GM12864 (cell line): Measurements from ENCODE around the gene HELB.
A peak's percentile ranks its signal among the peaks of the same experiment; 100 is the strongest.

Experiments
- DNase-seq: peaks from one replicate; pipeline ENCODE4 v3.0.0-alpha.2; 2011; ENCODE audit warnings: low read depth
- H3K4me3 ChIP-seq: 2 replicates; pipeline ENCODE4 v1.5.1; 2011; ENCODE audit warnings: mild to moderate bottlenecking, low read depth, low read length, control low read depth
- CTCF ChIP-seq: IDR thresholded peaks from 2 replicates; pipeline ENCODE4 v1.5.1; 2011; ENCODE audit warnings: low read depth, mild to moderate bottlenecking, moderate library complexity, low read length, control low read depth, inconsistent platforms; ENCODE audit errors: missing control alignments

Gene HELB

GRCh38 chr12:66351301-66351700, 49.0 kb downstream of the HELB start:
- no peak for DNase-seq
- H3K4me3 ChIP-seq: no peak overlapping the region
- TF ChIP-seq CTCF: no peak

GRCh38 chr12:66352197-66352596, 49.9 kb downstream of the HELB start:
- peak; percentile 10 for DNase-seq
- peak; percentile 59 for TF ChIP-seq CTCF
- no peak overlapping the region for H3K4me3 ChIP-seq

- DNase-seq: no peak
- no peak for TF ChIP-seq CTCF
- H3K4me3 ChIP-seq: no peak overlapping the region
These were observed 50.6 kb downstream of the HELB start for GRCh38 chr12:66352899-66353298.

- DNase-seq: no peak
- no peak overlapping the region for H3K4me3 ChIP-seq
- no peak for TF ChIP-seq CTCF
These were observed 52.0 kb downstream of the HELB start for GRCh38 chr12:66354291-66354690.

DNA sequence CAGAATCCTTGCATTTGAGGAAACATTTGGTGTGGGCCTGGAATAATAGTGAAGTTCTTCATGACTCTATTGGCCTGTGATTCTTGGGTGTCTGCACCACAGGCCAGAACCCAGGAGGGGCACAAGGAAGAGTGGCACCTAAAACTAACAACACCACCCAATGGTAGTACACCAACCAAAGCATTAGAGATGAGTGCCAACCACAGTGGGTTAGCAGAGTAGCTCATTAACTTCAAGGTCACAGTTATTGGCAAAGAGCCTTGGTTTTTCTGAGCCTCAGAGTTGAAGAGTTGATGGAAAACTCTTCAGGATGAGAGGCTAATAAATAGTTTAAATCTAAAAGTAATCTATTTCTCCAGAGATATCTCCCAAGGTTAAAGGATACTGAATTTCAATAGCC, 57.0 kb downstream of the HELB start:
- no peak for TF ChIP-seq CTCF
- no peak overlapping the region for H3K4me3 ChIP-seq
- no peak for DNase-seq

- no peak overlapping the region for H3K4me3 ChIP-seq
- DNase-seq: no peak
- no peak for TF ChIP-seq CTCF
These were observed 59.4 kb downstream of the HELB start for GRCh38 chr12:66361703-66362102.

DNA sequence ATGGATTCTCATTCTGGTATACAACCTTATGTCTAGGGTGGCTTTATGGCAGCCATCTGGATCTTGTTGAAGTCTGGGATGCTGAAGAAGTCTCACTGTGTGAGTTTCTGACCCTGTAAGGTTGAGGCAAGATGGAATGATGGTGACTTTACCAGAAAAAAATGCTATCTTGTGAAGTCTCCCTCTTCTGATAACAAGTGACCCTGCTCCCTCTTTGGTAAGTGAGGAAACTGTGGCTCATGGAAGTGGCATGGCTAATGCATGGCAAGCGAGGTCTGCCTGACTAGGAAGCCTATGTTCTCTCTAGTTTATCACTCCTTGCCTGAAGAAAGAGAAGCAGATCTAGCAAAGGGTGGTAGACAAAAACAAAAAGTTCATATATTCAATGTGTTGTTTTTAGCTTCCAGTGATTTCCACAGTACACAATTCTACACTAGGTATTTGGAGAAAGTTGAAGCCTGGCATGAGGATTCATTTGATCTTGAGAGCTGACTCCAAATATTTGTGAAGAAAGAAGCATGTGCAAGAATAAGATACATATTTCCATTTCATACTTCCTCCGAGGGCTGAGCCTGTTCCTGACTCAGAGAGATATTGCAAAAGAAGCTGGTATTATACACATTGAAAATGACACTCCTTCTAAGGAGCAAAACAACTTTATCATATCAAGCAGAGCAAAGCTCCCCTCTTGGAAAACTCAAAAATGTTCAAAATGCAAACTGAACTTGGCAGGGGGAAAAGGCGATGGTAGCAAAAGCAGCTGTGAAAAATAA, 63.6 kb downstream of the HELB start:
- no peak overlapping the region for H3K4me3 ChIP-seq
- DNase-seq: no peak
- TF ChIP-seq CTCF: no peak
